Stomach (tissue), 4 donors: ENCODE data around the gene ATXN10.

Experiments
- CTCF ChIP-seq, 7 experiments: fragments of 450-650 bp in 4 of 7; fragments of 200-600 bp in 3 of 7; sonication (generic) in 3 of 7; IDR thresholded peaks; one replicate each; pipeline ENCODE4 v1.5.1; 2016 to 2019; ENCODE audit warnings: antibody characterized with exemption in 7 of 7, control low read depth in 2 of 7, mild to moderate bottlenecking in 1 of 7
- POLR2A ChIP-seq, 4 donors: fragments of 450-650 bp; IDR thresholded peaks; one replicate each; pipeline ENCODE4 v1.6.1; 2016; ENCODE audit warnings: antibody characterized with exemption in 4 of 4, control low read depth in 2 of 4, mild to moderate bottlenecking in 1 of 4, moderate library complexity in 1 of 4
- POLR2AphosphoS5 ChIP-seq, 3 donors: sonication (generic); formaldehyde crosslinking; IDR thresholded peaks; one replicate each; pipeline ENCODE4 v1.6.1; 2016; ENCODE audit warnings: antibody characterized with exemption in 3 of 3

- no peak for TF ChIP-seq CTCF (IDR thresholded peaks at IDR 0.05)
- no peak for TF ChIP-seq POLR2A (IDR thresholded peaks at IDR 0.05)
- no peak for TF ChIP-seq POLR2AphosphoS5 (IDR thresholded peaks at IDR 0.05)
Observed at GRCh38 chr22:45754822-45755221, 83.2 kb downstream of the ATXN10 start.
